Ishikawa (cell line): Measurements from ENCODE around the gene IGSF5.

Experiments used
- CEBPB ChIP-seq: IDR thresholded peaks from 2 replicates; pipeline ENCODE4 v1.6.1; 2012
- CREB1 ChIP-seq: IDR thresholded peaks from 2 replicates; pipeline ENCODE4 v1.6.1; 2012; ENCODE audit warnings: low read depth
- EGR1 ChIP-seq: IDR thresholded peaks from 2 replicates; pipeline ENCODE4 v1.6.1; 2012
- EP300 ChIP-seq: IDR thresholded peaks from 2 replicates; pipeline ENCODE4 v1.6.1; 2012; ENCODE audit warnings: borderline replicate concordance
- FOXM1 ChIP-seq: IDR thresholded peaks from 2 replicates; pipeline ENCODE4 v1.6.1; 2012; ENCODE audit warnings: low read depth, borderline replicate concordance
- NFIC ChIP-seq: IDR thresholded peaks from 2 replicates; pipeline ENCODE4 v1.6.1; 2012
- RAD21 ChIP-seq: IDR thresholded peaks from 2 replicates; pipeline ENCODE4 v1.6.1; 2012; ENCODE audit warnings: low read depth
- REST ChIP-seq: IDR thresholded peaks from 2 replicates; pipeline ENCODE4 v1.6.1; 2012; ENCODE audit warnings: low read depth, mild to moderate bottlenecking
- TAF1 ChIP-seq: IDR thresholded peaks from 2 replicates; pipeline ENCODE4 v1.6.1; 2012; ENCODE audit warnings: low read depth, mild to moderate bottlenecking
- TCF12 ChIP-seq: IDR thresholded peaks from 2 replicates; pipeline ENCODE4 v1.6.1; 2012; ENCODE audit warnings: low read depth
- TEAD4 ChIP-seq: IDR thresholded peaks from 2 replicates; pipeline ENCODE4 v1.6.1; 2012
- YY1 ChIP-seq: IDR thresholded peaks from 2 replicates; pipeline ENCODE4 v1.6.1; 2012; ENCODE audit warnings: low read depth
- ZBTB7A ChIP-seq: IDR thresholded peaks from 2 replicates; pipeline ENCODE4 v1.6.1; 2012; ENCODE audit warnings: low read depth
- TF ChIP-seq, protein P1 (sequence below): IDR thresholded peaks from 2 replicates; pipeline ENCODE4 v1.6.1; 2012
- TF ChIP-seq, protein P2 (sequence below): IDR thresholded peaks from 2 replicates; pipeline ENCODE4 v1.6.1; 2012

Gene IGSF5

GRCh38 chr21:39756285-39756684, 11.3 kb downstream of the IGSF5 start:
- TF ChIP-seq REST (no peak), ZBTB7A (no peak), EGR1 (no peak), TAF1 (no peak), FOXM1 (no peak), TCF12 (no peak), RAD21 (no peak), NFIC (no peak), TEAD4 (no peak), EP300 (no peak), YY1 (no peak), CEBPB (no peak), CREB1 (no peak)
- TF ChIP-seq, protein P1, sequence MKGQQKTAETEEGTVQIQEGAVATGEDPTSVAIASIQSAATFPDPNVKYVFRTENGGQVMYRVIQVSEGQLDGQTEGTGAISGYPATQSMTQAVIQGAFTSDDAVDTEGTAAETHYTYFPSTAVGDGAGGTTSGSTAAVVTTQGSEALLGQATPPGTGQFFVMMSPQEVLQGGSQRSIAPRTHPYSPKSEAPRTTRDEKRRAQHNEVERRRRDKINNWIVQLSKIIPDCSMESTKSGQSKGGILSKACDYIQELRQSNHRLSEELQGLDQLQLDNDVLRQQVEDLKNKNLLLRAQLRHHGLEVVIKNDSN = no peak
- TF ChIP-seq, protein P2, sequence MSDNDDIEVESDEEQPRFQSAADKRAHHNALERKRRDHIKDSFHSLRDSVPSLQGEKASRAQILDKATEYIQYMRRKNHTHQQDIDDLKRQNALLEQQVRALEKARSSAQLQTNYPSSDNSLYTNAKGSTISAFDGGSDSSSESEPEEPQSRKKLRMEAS = no peak

GRCh38 chr21:39763272-39763970, 18.4 kb downstream of the IGSF5 start:
- TF ChIP-seq RAD21 = no peak
- TF ChIP-seq, protein P2 = no peak

GRCh38 chr21:39774227-39774626, 29.2 kb downstream of the IGSF5 start:
- no peak for TF ChIP-seq EGR1
- no peak for TF ChIP-seq NFIC
- no peak for TF ChIP-seq YY1
- TF ChIP-seq ZBTB7A = no peak
- TF ChIP-seq RAD21 = no peak
- TF ChIP-seq EP300 = no peak
- TF ChIP-seq, protein P2 = no peak
- TF ChIP-seq FOXM1 = no peak
- TF ChIP-seq TCF12 = no peak
- no peak for TF ChIP-seq REST
- no peak for TF ChIP-seq CEBPB
- no peak for TF ChIP-seq TEAD4
- TF ChIP-seq CREB1 = no peak
- TF ChIP-seq, protein P1 = no peak
- TF ChIP-seq TAF1 = no peak

GRCh38 chr21:39775816-39776215, 30.8 kb downstream of the IGSF5 start:
- no peak for TF ChIP-seq ZBTB7A
- no peak for TF ChIP-seq EGR1
- no peak for TF ChIP-seq RAD21
- TF ChIP-seq CREB1 = no peak
- no peak for TF ChIP-seq TCF12
- no peak for TF ChIP-seq CEBPB
- TF ChIP-seq, protein P2 = no peak
- TF ChIP-seq REST = no peak
- TF ChIP-seq NFIC = no peak
- TF ChIP-seq FOXM1 = no peak
- TF ChIP-seq TEAD4 = no peak
- no peak for TF ChIP-seq TAF1
- TF ChIP-seq, protein P1 = no peak
- no peak for TF ChIP-seq EP300
- no peak for TF ChIP-seq YY1
